K562 (cell line): ENCODE results near the gene COL9A2. TPM values are rescaled to one million over a fixed set of nuclear protein-coding genes. Genes with fewer than 3 reads are reported as not detected.

ENCODE experiments used
- ATAC-seq: fragments of 200-7000 bp; cut with Tn5 transposase; 3 replicates; pipeline ENCODE4 v1.9.1; 2020; ENCODE audit warnings: moderate library complexity
- BruUV-seq: library from RNA; stranded (reverse); fragments of 400-500 nt; replicated peaks from 2 replicates; lab custom pipeline; 2021; lab: Mats Ljungman, UMichigan
- CTCF ChIA-PET: fragments of 300-600 bp; formaldehyde crosslinking; extraction: SDS; loops from one replicate; lab custom pipeline; 2021; ENCODE audit warnings: low intra/inter-chr PET ratio; lab: Yijun Ruan, JAX
- POLR2A ChIA-PET: fragments of 300-600, 350-650 bp; sonication (Branson Sonifier 250); formaldehyde crosslinking; extraction: SDS; loops from one replicate; lab custom pipeline; 2021; ENCODE audit warnings: antibody characterized with exemption, inconsistent platforms; lab: Yijun Ruan, JAX
- DNase-seq, 4 experiments: peaks; one replicate each; pipeline versions ENCODE4 v3.0.0 to v3.0.0-alpha.2; 2011 to 2018; ENCODE audit warnings: low spot score in 3 of 4, mixed read lengths in 3 of 4; ENCODE audit errors: extremely low read depth in 1 of 4
- FAIRE-seq: peaks from 2 replicates; lab custom pipeline; 2011; peaks lifted over from hg19 to GRCh38; lab: Jason Lieb, UNC
- H2AFZ ChIP-seq: 2 replicates; pipeline ENCODE4 v1.6.0; 2011; ENCODE audit warnings: low read depth, low read length, control low read depth, inconsistent platforms
- H3K27ac ChIP-seq: fragments of 200-600 bp; 3 replicates; pipeline ENCODE4 v1.8.0; 2011; ENCODE audit warnings: low read depth, mild to moderate bottlenecking, control low read depth, inconsistent platforms, low read length, moderate library complexity, mixed read lengths; ENCODE audit errors: extremely low read depth
- H3K27me3 ChIP-seq, 2 experiments: fragments of 300-600 bp in 1 of 2; 2 replicates in 1 of 2; 3 replicates in 1 of 2; pipeline versions ENCODE4 v1.6.0 to v1.8.0; 2011; ENCODE audit warnings: inconsistent platforms in 2 of 2, low read length in 2 of 2, mild to moderate bottlenecking in 1 of 2, mixed read lengths in 1 of 2, moderate library complexity in 1 of 2; ENCODE audit not compliant: control insufficient read depth in 2 of 2, insufficient read depth in 2 of 2
- H3K36me3 ChIP-seq: fragments of 300-600 bp; 3 replicates; pipeline ENCODE4 v1.8.0; 2011; ENCODE audit warnings: mild to moderate bottlenecking, low read length, inconsistent platforms; ENCODE audit not compliant: control insufficient read depth, insufficient read depth
- H3K4me1 ChIP-seq, 2 experiments: fragments of 200-600 bp in 1 of 2; replicated peaks in 1 of 2; 2 replicates in 1 of 2; 3 replicates in 1 of 2; pipeline versions ENCODE4 v1.5.1 to v1.8.0; 2011; ENCODE audit warnings: inconsistent platforms in 2 of 2, low read length in 2 of 2, mild to moderate bottlenecking in 1 of 2, mixed read lengths in 1 of 2, moderate library complexity in 1 of 2; ENCODE audit not compliant: control insufficient read depth in 2 of 2, insufficient read depth in 2 of 2
- H3K4me2 ChIP-seq: 2 replicates; pipeline ENCODE4 v1.6.1; 2011; ENCODE audit warnings: low read length, control low read depth, inconsistent platforms, mixed read lengths; ENCODE audit not compliant: insufficient read depth
- H3K4me3 ChIP-seq: fragments of 200-600 bp; sonication (generic), shearing (Covaris generic); 2 replicates; pipeline ENCODE4 v1.5.1; 2016; ENCODE audit warnings: control low read depth, inconsistent platforms
- H3K79me2 ChIP-seq: fragments of 200-600 bp; 3 replicates; pipeline ENCODE4 v1.8.0; 2011; ENCODE audit warnings: low read length, inconsistent platforms; ENCODE audit not compliant: control insufficient read depth, insufficient read depth
- H3K9ac ChIP-seq, 2 experiments: 2 replicates each; pipeline versions ENCODE4 v1.6.0 to v1.6.1; 2011; ENCODE audit warnings: low read depth in 2 of 2, low read length in 2 of 2, control low read depth in 1 of 2, inconsistent platforms in 1 of 2, mild to moderate bottlenecking in 1 of 2, mixed read lengths in 1 of 2; ENCODE audit not compliant: insufficient read depth in 1 of 2
- H3K9me1 ChIP-seq: one replicate; pipeline ENCODE4 v1.6.0; 2011; ENCODE audit warnings: inconsistent platforms, mild to moderate bottlenecking, low read length, moderate library complexity; ENCODE audit not compliant: control insufficient read depth, insufficient read depth
- H3K9me3 ChIP-seq: replicated peaks from 2 replicates; pipeline ENCODE4 v1.5.1; 2011; ENCODE audit warnings: low read depth, low read length, inconsistent platforms; ENCODE audit not compliant: control insufficient read depth, insufficient read depth
- H4K20me1 ChIP-seq: replicated peaks from 2 replicates; pipeline ENCODE4 v1.6.1; 2011; ENCODE audit warnings: low read length, inconsistent platforms, mixed read lengths; ENCODE audit not compliant: control insufficient read depth, insufficient read depth
- ARID2 ChIP-seq: fragments of 450-650 bp; IDR thresholded peaks from 2 replicates; pipeline ENCODE4 v1.6.1; 2017; ENCODE audit warnings: antibody characterized with exemption, mild to moderate bottlenecking
- CHD1 ChIP-seq: fragments of 200-600 bp; sonication (generic); IDR thresholded peaks from one replicate; pipeline ENCODE4 v1.6.1; 2012; ENCODE audit warnings: mild to moderate bottlenecking, moderate library complexity, low read length, inconsistent platforms
- EGR1 ChIP-seq: fragments of 450-650 bp; conservative IDR thresholded peaks from 2 replicates; pipeline ENCODE4 v1.6.1; 2017; ENCODE audit warnings: mild to moderate bottlenecking
- ETS1 ChIP-seq: conservative IDR thresholded peaks from 2 replicates; pipeline ENCODE4 v1.6.1; 2011; ENCODE audit warnings: low read depth, mild to moderate bottlenecking, low read length; ENCODE audit not compliant: control insufficient read depth
- EZH2 ChIP-seq: IDR thresholded peaks from 2 replicates; pipeline ENCODE4 v1.6.1; 2012; ENCODE audit warnings: low read depth, mild to moderate bottlenecking, inconsistent platforms, low read length, borderline replicate concordance
- FIP1L1 ChIP-seq: fragments of 200-400 bp; formaldehyde crosslinking; IDR thresholded peaks from 2 replicates; pipeline ENCODE4 v1.6.1; 2018; ENCODE audit warnings: mild to moderate bottlenecking, low read depth, low read length; ENCODE audit not compliant: poor library complexity, severe bottlenecking
- HDAC2 ChIP-seq: fragments of 450-650 bp; IDR thresholded peaks from 2 replicates; pipeline ENCODE4 v1.6.1; 2016; ENCODE audit warnings: mild to moderate bottlenecking
- MYC ChIP-seq, 2 experiments: fragments of 250-450 bp in 1 of 2; sonication (Bioruptor Pico) in 1 of 2; IDR thresholded peaks; 2 replicates each; pipeline versions ENCODE4 v1.5.1 to v1.6.1; 2012 to 2021; ENCODE audit warnings: low read depth in 2 of 2, borderline replicate concordance in 1 of 2, improper control_type of control experiment in 1 of 2, low read length in 1 of 2, mild to moderate bottlenecking in 1 of 2, moderate library complexity in 1 of 2
- NR0B1 ChIP-seq: fragments of 450-650 bp; IDR thresholded peaks from one replicate; pipeline ENCODE4 v1.6.1; 2018; ENCODE audit warnings: mild to moderate bottlenecking, moderate library complexity; ENCODE audit not compliant: partially characterized antibody
- SMARCB1 ChIP-seq: IDR thresholded peaks from 2 replicates; pipeline ENCODE4 v1.6.1; 2011; ENCODE audit warnings: improper control_type of control experiment, low read depth; ENCODE audit not compliant: insufficient read length
- SRF ChIP-seq, 2 experiments: fragments of 250-450, 450-650 bp in 1 of 2; sonication (Bioruptor Pico) in 1 of 2; sonication (generic) in 1 of 2; formaldehyde crosslinking; IDR thresholded peaks; 2 replicates each; pipeline versions ENCODE4 v1.5.0 to v1.5.1; 2020 to 2022; ENCODE audit warnings: mild to moderate bottlenecking in 1 of 2, missing genetic modification reagents in 1 of 2
- TAF15 ChIP-seq: fragments of 200-400 bp; formaldehyde crosslinking; IDR thresholded peaks from 2 replicates; pipeline ENCODE4 v1.6.1; 2017; ENCODE audit warnings: mild to moderate bottlenecking, low read depth, low read length, moderate library complexity
- TFAM ChIP-seq: fragments of 250-450 bp; sonication (Bioruptor Pico); conservative IDR thresholded peaks from 2 replicates; pipeline ENCODE4 v1.5.0; 2021; ENCODE audit warnings: mild to moderate bottlenecking, moderate library complexity
- TOE1 ChIP-seq, 2 experiments: fragments of 450-650 bp in 1 of 2; sonication (generic) in 1 of 2; formaldehyde crosslinking in 1 of 2; IDR thresholded peaks; 2 replicates each; pipeline versions ENCODE4 v1.7.1 to v1.8.0; 2016 to 2022; ENCODE audit warnings: borderline replicate concordance in 2 of 2, mild to moderate bottlenecking in 2 of 2, antibody characterized with exemption in 1 of 2, inconsistent platforms in 1 of 2, low read depth in 1 of 2, missing genetic modification reagents in 1 of 2, moderate library complexity in 1 of 2
- ZNF23 ChIP-seq: fragments of 250-450 bp; sonication (Bioruptor Pico); IDR thresholded peaks from 2 replicates; pipeline ENCODE4 v1.4.0; 2020; ENCODE audit warnings: mild to moderate bottlenecking
- ZNF398 ChIP-seq: fragments of 250-450 bp; sonication (Bioruptor Pico); IDR thresholded peaks from 2 replicates; pipeline ENCODE4 v1.8.0; 2021; ENCODE audit warnings: moderate library complexity, mild to moderate bottlenecking, inconsistent platforms
- ZNF57 ChIP-seq: fragments of 450-650 bp; formaldehyde crosslinking; IDR thresholded peaks from 2 replicates; pipeline ENCODE4 v1.4.0; 2020; ENCODE audit warnings: mild to moderate bottlenecking, moderate library complexity
- ZNF717 ChIP-seq: fragments of 250-450 bp; sonication (Bioruptor Pico); IDR thresholded peaks from 2 replicates; pipeline ENCODE4 v1.5.0; 2021
- WGBS: fragments of 100-300 bp; shearing (Covaris generic); methylation state at CpG from one replicate; pipeline ENCODE4 v1.1.6; 2016; ENCODE audit warnings: low coverage, mixed read lengths; ENCODE audit not compliant: insufficient coverage; ENCODE audit errors: missing lambda C conversion rate; 5-methylcytosine and 5-hydroxymethylcytosine counted together
- in situ Hi-C: fragments of 300-500 bp; cut with MboI; formaldehyde crosslinking; loops from 4 replicates; pipeline ENCODE4 v1.15.0; 2018; ENCODE audit warnings: inconsistent platforms, mixed read lengths
- intact Hi-C: fragments of 100-400 bp; cut with micrococcal nuclease; formaldehyde crosslinking; loops from 2 replicates; pipeline ENCODE4 v1.14.2; 2022
- polyA plus RNA-seq, 8 experiments: library from polyadenylated mRNA; depleted of rRNA in 4 of 8; stranded (reverse) in 5 of 8; unstranded in 3 of 8; fragments of >200 nt; fragmentation: Nextera tagmentation in 2 of 8; fragmentation: Illumina TruSeq in 1 of 8; extraction: Ambion mirVana in 2 of 8; extraction: Trizol in 1 of 8; gene quantifications; 2 replicates each; pipeline versions ENCODE4 v1.2.1 to v1.2.3, GENCODE V29; 2011 to 2014; ENCODE audit warnings: inconsistent platforms in 1 of 8, missing spikeins in 1 of 8
- total RNA-seq, 7 experiments: library from RNA; depleted of rRNA in 6 of 7; stranded (reverse); fragments of >200 nt in 6 of 7; fragmentation: Illumina TruSeq in 2 of 7; extraction: Trizol in 2 of 7; gene quantifications; 2 replicates each; pipeline versions ENCODE4 v1.2.1 to v1.2.3, GENCODE V29; 2011 to 2021; ENCODE audit warnings: low replicate concordance in 1 of 7

Gene COL9A2
- total and polyA plus RNA-seq, 9 of the 15 experiments (the other 6 are each of a cell fraction or from before 2014, with no cell fraction given): 0.03 to 2.2 (median 0.31) TPM

DNA sequence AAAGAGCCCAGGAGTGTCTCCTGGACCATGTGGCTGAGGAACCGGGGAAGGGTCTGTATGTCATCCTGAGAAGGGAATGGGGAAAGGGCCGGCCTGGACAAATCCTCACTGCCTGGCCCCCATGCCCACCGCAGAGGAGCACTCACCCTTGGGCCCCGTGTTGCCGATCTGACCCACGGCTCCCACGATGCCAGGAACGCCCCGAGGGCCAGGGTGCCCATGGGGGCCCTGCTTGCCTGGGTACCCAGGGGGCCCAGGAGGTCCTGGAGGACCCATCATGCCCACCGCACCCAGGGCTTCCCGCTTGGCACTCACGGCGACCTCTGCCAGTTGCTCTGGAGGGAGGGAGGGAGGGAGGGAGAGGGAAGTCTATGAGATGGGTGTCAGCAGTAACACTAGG lies 14.6 kb downstream of the COL9A2 start:
- TF ChIP-seq MYC (IDR thresholded peaks at IDR 0.05; ENCODE audit: low read depth, low read length) (no peak), MYC (CRISPR knock-in tag; IDR thresholded peaks at IDR 0.05; ENCODE audit: borderline replicate concordance, low read depth) (no peak), ZNF23 (CRISPR knock-in tag) (no peak), ZNF717 (CRISPR knock-in tag) (no peak), NR0B1 (no peak), HDAC2 (no peak), FIP1L1 (no peak), EGR1 (no peak), ARID2 (no peak), TOE1 (IDR thresholded peaks at IDR 0.05; ENCODE audit: borderline replicate concordance) (no peak), TOE1 (CRISPR knock-in tag; IDR thresholded peaks at IDR 0.05; ENCODE audit: borderline replicate concordance, low read depth) (no peak), CHD1 (no peak), SRF (CRISPR knock-in tag; IDR thresholded peaks at IDR 0.05) (no peak), SMARCB1 (no peak), TFAM (CRISPR knock-in tag) (no peak), ZNF57 (CRISPR knock-in tag) (no peak), ZNF398 (CRISPR knock-in tag) (no peak), EZH2 (no peak), ETS1 (no peak), TAF15 (no peak)
- TF ChIP-seq, all 486 proteins: peak for 0
- H3K9me1 ChIP-seq: no peaks in the 10 kb centered on the region
- ChIA-PET POLR2A (interaction anchor here (0.6 kb wide), 1 partner anchor 32 kb away, joined by 4 read pairs; no protein-coding TSS in a partner anchor), CTCF (no interaction called here)
- H3K4me2 ChIP-seq: no peak overlapping the region
- peaks cover 0 to 15% of the 10 kb centered on the region in 2 experiments; a peak in 1 of 5 replicates for H3K27me3 ChIP-seq
- ATAC-seq: no peak
- no peak overlapping the region for H3K9ac ChIP-seq
- DNase-seq: no peak
- no peaks in the 10 kb centered on the region for H4K20me1 ChIP-seq
- intact Hi-C loops: no loop called here
- H3K79me2 ChIP-seq: no peaks in the 10 kb centered on the region
- H3K27ac ChIP-seq: no peak overlapping the region
- BruUV-seq: no TSS peak
- H3K9me3 ChIP-seq: no peaks in the 10 kb centered on the region
- H3K36me3 ChIP-seq: no peaks in the 10 kb centered on the region
- in situ Hi-C loops: loop anchor here (10.0 kb wide), 1 partner anchor 148 kb away; no protein-coding TSS in a partner anchor
- 25% methylated on average over 13 of the region's 13 CpGs for WGBS
- FAIRE-seq: no peak
- H3K4me1 ChIP-seq: peaks cover 0 to 17% of the 10 kb centered on the region in 2 experiments; a peak in 2 of 5 replicates
- no peak overlapping the region for H2AFZ ChIP-seq
- no peak overlapping the region for H3K4me3 ChIP-seq
